GM19025 (cell line): Measurements from ENCODE around the gene ADPRH.

ENCODE experiments used
- ATAC-seq: cut with Tn5 transposase; IDR thresholded peaks from one replicate; pipeline ENCODE4 v1.9.1; 2021; ENCODE audit warnings: mild to moderate bottlenecking, low read depth, moderate library complexity; ENCODE audit not compliant: unreplicated experiment

The ADPRH gene

GRCh38 chr3:119625451-119626153, 46.3 kb downstream of the ADPRH start:
- no peak for ATAC-seq

- ATAC-seq = no peak
Measured at GRCh38 chr3:119626196-119626595, 46.9 kb downstream of the ADPRH start.

DNA sequence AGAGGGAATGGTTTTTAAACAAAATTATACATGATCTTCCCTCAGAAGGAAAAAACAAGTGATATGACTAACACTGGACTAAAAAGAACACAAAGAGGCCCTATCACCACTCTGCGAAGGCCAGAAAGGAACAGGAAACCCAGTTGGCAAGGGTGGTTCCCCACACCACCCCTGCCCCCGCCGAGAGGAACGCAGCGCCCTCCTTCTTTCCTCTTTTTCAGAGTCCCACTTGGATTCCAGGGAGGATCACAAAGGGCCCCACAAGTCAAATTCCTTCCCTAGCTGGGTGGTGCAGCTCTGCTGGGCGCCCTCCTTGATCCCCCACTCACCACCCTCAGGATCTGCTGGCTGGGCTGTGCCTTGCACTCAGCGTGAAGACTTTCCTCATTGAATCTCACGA, 48.2 kb downstream of the ADPRH start:
- ATAC-seq = no peak

DNA sequence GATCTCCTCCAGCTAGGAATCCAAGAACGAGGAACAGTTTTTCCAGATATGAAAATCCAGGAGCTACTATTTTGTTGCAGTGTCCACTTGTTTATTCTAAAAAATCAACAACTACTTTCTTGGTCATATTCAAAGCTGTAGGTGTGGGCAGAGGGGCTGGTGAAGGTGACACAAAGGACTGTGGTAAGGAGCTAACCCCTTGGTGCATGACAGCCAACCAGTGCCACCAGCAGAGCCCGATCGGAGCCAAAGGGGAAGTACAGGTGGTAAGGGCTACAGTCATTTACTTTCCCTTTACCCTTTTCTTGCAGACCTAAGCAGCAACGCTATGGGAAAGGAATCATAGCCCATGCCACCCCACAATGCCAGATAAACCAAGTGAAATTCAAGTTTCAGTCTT, 49.1 kb downstream of the ADPRH start:
- ATAC-seq = peak; percentile 68

DNA sequence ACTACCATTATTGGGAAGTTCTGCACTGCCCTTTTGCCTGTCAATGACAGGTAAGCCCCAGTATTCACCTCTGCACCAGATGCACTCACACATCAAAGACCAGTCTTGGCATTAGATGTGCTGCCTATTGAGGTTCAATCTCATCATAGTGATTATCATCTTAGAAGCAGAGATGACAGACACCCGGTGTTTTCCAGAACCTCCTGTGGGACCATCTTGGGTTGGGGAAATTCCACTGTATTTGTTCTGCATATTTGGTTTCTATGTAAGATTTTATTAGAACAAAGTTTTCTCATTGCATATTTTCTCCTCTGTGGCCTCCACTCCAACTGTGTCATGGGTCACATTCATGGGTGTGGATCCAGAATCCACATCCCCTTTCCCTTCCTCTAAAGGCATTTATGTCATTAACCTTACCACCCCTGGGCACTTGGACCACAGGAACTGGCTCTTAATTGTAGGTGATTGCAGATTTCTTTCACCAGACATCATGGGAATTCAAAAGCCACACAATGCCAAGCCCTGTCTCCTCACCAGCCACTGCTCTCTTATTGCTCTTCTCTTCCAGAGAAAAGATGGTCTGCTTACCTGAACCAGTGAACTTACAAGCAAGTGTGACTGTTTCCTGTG, 49.6 kb downstream of the ADPRH start:
- ATAC-seq = peak; percentile 36

DNA sequence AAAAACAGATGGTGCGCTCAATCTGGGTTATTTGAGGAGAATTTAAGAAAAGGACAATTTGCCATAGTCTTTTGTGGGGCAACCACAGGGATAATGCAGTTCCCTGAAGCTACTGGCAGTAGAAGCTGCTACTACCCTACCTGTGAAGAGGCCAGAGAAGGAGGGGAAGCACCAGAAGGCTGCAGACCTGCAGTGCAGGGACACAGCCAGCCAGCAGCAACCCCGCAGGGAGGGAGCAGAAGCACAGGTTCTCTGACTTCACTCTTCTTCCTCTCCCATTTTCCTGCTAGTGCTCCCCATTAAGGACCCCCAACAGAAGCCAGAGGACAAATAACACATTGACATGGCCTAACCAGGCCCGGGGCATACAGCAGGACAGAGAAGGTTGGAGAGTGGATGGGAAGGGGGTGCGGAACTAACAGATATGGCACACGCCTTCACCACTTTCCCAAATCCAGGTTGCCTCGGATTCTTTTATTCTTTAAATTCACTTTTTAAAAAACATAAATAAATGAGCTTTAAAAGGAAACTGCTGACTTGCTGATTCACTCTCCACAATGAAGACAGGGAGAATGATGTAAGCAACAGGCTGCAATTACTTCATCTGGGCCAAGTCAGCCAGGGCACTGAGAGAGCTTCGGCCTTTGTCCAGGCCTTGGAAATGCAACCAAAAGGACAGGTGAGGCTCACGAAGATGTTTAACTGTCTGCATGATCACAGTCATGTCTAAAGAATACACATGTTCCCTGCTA, 51.0 kb downstream of the ADPRH start:
- no peak for ATAC-seq

GRCh38 chr3:119630880-119631329, 51.6 kb downstream of the ADPRH start:
- no peak for ATAC-seq

GRCh38 chr3:119631516-119631915, 52.2 kb downstream of the ADPRH start:
- ATAC-seq = no peak

DNA sequence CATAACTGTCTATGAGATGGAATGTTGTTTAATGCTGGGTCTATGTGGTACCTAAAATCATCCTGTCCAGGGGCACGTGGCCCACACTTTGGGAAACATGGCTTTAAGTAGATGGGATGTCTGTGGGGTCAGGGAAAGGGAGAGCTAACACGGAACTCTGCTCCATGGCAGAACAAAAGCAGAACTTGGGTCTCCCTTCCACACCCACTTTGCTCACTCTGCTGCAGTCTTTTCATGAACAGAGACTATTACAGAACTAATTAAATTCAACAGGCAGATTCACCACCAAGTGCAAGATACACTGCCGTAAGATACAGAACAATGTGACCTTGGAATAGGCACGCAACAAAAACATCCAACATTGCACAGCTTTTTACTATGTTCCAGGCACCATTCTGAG, 52.9 kb downstream of the ADPRH start:
- ATAC-seq = no peak

- no peak for ATAC-seq
Measured at GRCh38 chr3:119632829-119633228, 53.5 kb downstream of the ADPRH start.

DNA sequence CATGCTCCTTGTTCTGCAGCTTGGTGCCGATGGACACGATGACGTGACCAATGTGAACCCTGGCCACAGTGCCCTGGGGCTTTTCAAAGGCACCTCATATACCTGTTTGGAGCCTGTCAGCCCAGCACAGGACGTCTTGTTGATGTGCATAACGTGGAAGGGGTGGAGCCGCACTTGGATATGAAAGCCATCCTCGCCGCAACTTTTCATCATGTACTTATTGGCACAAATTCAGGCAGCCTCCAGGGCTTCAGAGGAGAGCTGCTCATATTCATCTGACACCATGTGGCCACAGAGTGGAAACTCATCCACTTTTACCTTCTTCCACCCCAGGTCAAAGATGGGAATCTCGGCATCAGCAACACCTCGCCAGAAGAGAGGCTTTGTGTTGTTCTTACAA, 56.4 kb downstream of the ADPRH start:
- no peak for ATAC-seq

- no peak for ATAC-seq
Measured at GRCh38 chr3:119636249-119636648, 57.0 kb downstream of the ADPRH start.

DNA sequence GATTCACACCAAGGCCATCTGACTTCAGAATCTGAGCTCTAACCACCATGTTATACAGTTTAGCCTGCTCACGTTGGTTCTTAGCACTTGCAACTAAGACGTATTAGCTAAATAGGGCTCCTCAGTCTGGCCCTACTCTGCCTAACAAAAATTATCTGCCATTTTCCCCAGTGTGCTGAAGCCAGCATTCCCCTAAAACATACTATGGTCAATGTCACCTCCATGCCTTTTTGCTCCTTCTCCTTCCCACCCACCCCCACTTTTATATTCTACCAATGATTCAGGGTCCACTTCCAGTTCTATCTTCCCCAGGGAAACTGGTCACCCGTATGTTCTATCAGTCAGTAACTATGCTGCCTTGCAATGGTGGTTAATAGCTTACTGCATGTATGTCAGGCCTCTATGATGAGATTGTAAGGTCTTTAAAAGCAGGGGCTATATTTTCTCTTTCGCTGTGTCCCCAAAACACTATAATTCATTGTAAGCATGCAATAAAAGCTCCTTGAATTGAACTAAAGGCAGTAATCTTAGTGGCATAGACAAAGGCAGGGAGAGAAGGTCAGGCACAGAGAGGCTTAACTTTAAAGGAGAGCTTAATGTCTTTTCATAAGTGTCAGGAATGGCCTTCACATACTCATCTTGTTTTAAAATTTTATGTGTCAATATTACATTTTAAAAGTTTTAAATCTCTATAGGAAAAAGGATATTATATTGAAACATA, 57.8 kb downstream of the ADPRH start:
- no peak for ATAC-seq

DNA sequence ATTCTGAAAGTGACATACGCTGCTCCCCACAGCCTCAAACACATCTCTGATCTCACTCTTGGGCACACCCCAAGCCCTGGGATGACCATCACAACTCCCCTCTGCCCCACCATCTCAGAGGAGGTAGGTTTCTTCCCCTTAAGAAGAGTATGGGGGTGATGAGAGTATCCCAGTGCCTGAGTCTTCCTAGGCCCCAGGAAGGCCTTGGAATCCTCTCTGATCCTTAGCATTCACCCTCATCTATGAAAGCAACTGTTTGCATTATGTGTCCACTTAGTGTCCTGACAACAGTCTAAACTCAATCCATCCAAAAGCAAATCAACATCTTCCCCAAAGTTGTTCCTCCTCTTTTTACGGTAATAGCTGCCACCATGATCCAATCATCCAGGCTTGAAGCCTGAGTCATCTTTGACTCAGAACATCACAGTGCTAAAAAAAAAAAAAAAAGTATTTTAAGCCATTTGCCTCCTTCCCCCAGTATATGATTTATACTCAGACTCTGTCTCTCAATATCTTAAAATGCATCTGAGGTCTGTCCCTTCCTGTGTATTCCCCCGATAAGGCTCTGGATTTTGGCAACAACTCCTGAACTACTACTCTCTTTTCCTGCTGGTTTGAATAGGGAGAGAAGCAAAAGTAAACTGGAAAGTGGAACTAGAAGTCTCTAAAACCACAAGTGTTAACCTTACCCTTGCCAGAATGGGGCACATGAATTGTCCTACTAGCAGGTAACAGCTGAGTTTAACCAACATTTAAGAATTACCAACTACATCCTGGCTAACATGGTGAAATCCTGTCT, 58.6 kb downstream of the ADPRH start:
- ATAC-seq = peak; percentile 32
